Panc1 (cell line): ENCODE measurements around the gene GORASP2. TPM values are rescaled to one million over a fixed set of nuclear protein-coding genes. Genes with fewer than 3 reads are reported as not detected.

Experiments used
- ATAC-seq: fragments of 200-7000 bp; cut with Tn5 transposase; 2 replicates; pipeline ENCODE4 v1.9.1; 2020; ENCODE audit warnings: mild to moderate bottlenecking, moderate library complexity
- BruUV-seq: library from RNA; stranded (reverse); fragments of 400-500 nt; replicated peaks from 2 replicates; lab custom pipeline; 2021; lab: Mats Ljungman, UMichigan
- CTCF ChIA-PET: fragments of 300-600 bp; sonication (Branson Sonifier 250); formaldehyde crosslinking; loops from one replicate; lab custom pipeline; 2022; ENCODE audit warnings: antibody characterized with exemption; lab: Charles Lee
- POLR2A ChIA-PET: fragments of 300-600 bp; sonication (Branson Sonifier 250); formaldehyde crosslinking; loops from one replicate; lab custom pipeline; 2022; ENCODE audit warnings: antibody characterized with exemption; lab: Charles Lee
- DNase-seq: peaks from one replicate; pipeline ENCODE4 v3.0.0-alpha.2; 2010; ENCODE audit warnings: low read depth, low spot score
- H3K27ac ChIP-seq: 2 replicates; pipeline ENCODE4 v1.5.1; 2011; ENCODE audit warnings: mild to moderate bottlenecking, low read length, inconsistent platforms
- H3K27me3 ChIP-seq: fragments of 200-500 bp; sonication (Bioruptor generic); 2 replicates; pipeline ENCODE4 v1.6.0; 2014; ENCODE audit warnings: low read length, inconsistent platforms; ENCODE audit not compliant: control insufficient read depth, insufficient read depth
- H3K36me3 ChIP-seq: fragments of 200-500 bp; sonication (Bioruptor generic); 2 replicates; pipeline ENCODE4 v1.5.1; 2014; ENCODE audit warnings: inconsistent platforms, mild to moderate bottlenecking, low read length, moderate library complexity; ENCODE audit not compliant: control insufficient read depth, insufficient read depth
- H3K4me1 ChIP-seq: 2 replicates; pipeline ENCODE4 v1.5.1; 2011; ENCODE audit warnings: inconsistent platforms, mild to moderate bottlenecking, low read length, moderate library complexity; ENCODE audit not compliant: control insufficient read depth, insufficient read depth
- H3K4me3 ChIP-seq, 2 experiments: 2 replicates each; pipeline ENCODE4 v1.5.1; 2011 to 2012; ENCODE audit warnings: low read depth in 2 of 2, low read length in 2 of 2, mild to moderate bottlenecking in 2 of 2, inconsistent platforms in 1 of 2, moderate library complexity in 1 of 2
- H3K9me3 ChIP-seq: fragments of 200-500 bp; sonication (Bioruptor generic); 2 replicates; pipeline ENCODE4 v1.5.1; 2014; ENCODE audit warnings: low read depth, mild to moderate bottlenecking, inconsistent platforms, low read length, moderate library complexity; ENCODE audit not compliant: control insufficient read depth, insufficient read depth
- CTCF ChIP-seq: fragments of 450-650 bp; IDR thresholded peaks from 2 replicates; pipeline ENCODE4 v1.5.1; 2017; ENCODE audit warnings: mild to moderate bottlenecking
- POLR2AphosphoS5 ChIP-seq: IDR thresholded peaks from 2 replicates; pipeline ENCODE4 v1.6.1; 2012; ENCODE audit warnings: mild to moderate bottlenecking, low read depth, low read length, moderate library complexity
- SIN3A ChIP-seq: IDR thresholded peaks from 2 replicates; pipeline ENCODE4 v1.6.1; 2012; ENCODE audit warnings: low read depth, mild to moderate bottlenecking, low read length, moderate library complexity, borderline replicate concordance; ENCODE audit not compliant: insufficient read depth
- TCF7L2 ChIP-seq: IDR thresholded peaks from 2 replicates; pipeline ENCODE4 v1.6.1; 2011; ENCODE audit warnings: mild to moderate bottlenecking, low read depth, low read length, inconsistent platforms
- in situ Hi-C: cut with HindIII; loops from 2 replicates; pipeline ENCODE4 v1.10.0; 2016; ENCODE audit warnings: low sequenced_read_pairs, low pct_unique_long_range_greater_than_20kb
- intact Hi-C: fragments of 100-400 bp; cut with micrococcal nuclease; formaldehyde crosslinking; loops from one replicate; pipeline ENCODE4 v1.10.0; 2022; ENCODE audit not compliant: unreplicated experiment
- total RNA-seq: library from RNA; stranded (reverse); gene quantifications from one replicate; pipeline ENCODE4 v1.2.1, GENCODE V29; 2021; ENCODE audit not compliant: unreplicated experiment
- TF ChIP-seq, protein P1 (sequence below), 2 experiments: IDR thresholded peaks; 2 replicates each; pipeline ENCODE4 v1.6.1; 2011 to 2012; ENCODE audit warnings: low read depth in 2 of 2, control low read depth in 1 of 2, low read length in 1 of 2, mild to moderate bottlenecking in 1 of 2, moderate library complexity in 1 of 2; ENCODE audit not compliant: insufficient read depth in 1 of 2

GORASP2 gene
- total RNA-seq, 1 experiment from 2014 or later: 62.5 TPM

- CTCF ChIA-PET: no interaction called here
- in situ Hi-C loops (no loop called here), intact Hi-C loops (no loop called here)
- no peak overlapping the region for H3K27ac ChIP-seq
- H3K4me1 ChIP-seq: peaks cover 2% of the 10 kb centered on the region; the same call in 1 of the 2 replicates
- POLR2A ChIA-PET: interaction anchor here (0.5 kb wide), 1 partner anchor 117 kb away, joined by 3 read pairs; no protein-coding TSS in a partner anchor
- H3K4me3 ChIP-seq: no peak overlapping the region
- TSS peak; percentile 9 for BruUV-seq
- H3K27me3 ChIP-seq: no peaks in the 10 kb centered on the region
- H3K36me3 ChIP-seq: peaks cover 42% of the 10 kb centered on the region
- no peak for ATAC-seq
- TF ChIP-seq, protein P1, sequence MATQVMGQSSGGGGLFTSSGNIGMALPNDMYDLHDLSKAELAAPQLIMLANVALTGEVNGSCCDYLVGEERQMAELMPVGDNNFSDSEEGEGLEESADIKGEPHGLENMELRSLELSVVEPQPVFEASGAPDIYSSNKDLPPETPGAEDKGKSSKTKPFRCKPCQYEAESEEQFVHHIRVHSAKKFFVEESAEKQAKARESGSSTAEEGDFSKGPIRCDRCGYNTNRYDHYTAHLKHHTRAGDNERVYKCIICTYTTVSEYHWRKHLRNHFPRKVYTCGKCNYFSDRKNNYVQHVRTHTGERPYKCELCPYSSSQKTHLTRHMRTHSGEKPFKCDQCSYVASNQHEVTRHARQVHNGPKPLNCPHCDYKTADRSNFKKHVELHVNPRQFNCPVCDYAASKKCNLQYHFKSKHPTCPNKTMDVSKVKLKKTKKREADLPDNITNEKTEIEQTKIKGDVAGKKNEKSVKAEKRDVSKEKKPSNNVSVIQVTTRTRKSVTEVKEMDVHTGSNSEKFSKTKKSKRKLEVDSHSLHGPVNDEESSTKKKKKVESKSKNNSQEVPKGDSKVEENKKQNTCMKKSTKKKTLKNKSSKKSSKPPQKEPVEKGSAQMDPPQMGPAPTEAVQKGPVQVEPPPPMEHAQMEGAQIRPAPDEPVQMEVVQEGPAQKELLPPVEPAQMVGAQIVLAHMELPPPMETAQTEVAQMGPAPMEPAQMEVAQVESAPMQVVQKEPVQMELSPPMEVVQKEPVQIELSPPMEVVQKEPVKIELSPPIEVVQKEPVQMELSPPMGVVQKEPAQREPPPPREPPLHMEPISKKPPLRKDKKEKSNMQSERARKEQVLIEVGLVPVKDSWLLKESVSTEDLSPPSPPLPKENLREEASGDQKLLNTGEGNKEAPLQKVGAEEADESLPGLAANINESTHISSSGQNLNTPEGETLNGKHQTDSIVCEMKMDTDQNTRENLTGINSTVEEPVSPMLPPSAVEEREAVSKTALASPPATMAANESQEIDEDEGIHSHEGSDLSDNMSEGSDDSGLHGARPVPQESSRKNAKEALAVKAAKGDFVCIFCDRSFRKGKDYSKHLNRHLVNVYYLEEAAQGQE (IDR thresholded peaks at IDR 0.05; ENCODE audit: insufficient read depth in 1 of 2, low read depth in 2 of 2, low read length in 1 of 2): no peak
- TF ChIP-seq SIN3A: no peak
- TF ChIP-seq CTCF: no peak
- H3K9me3 ChIP-seq: no peaks in the 10 kb centered on the region
- DNase-seq: no peak
Observed at GRCh38 chr2:170949415-170949814, 20.4 kb downstream of the GORASP2 start.

- Histone ChIP-seq H3K27me3 (no peaks in the 10 kb centered on the region), H3K9me3 (no peaks in the 10 kb centered on the region), H3K4me1 (peaks cover 2% of the 10 kb centered on the region; the same call in 1 of the 2 replicates), H3K36me3 (peaks cover 44% of the 10 kb centered on the region), H3K27ac (no peak overlapping the region), H3K4me3 (no peak overlapping the region)
- ATAC-seq: no peak
- ChIA-PET POLR2A (interaction anchor here (0.7 kb wide), 1 partner anchor 22 kb away, joined by 3 read pairs; no protein-coding TSS in a partner anchor), CTCF (no interaction called here)
- in situ Hi-C loops: no loop called here
- no TSS peak for BruUV-seq
- intact Hi-C loops: no loop called here
- TF ChIP-seq TCF7L2 (no peak), CTCF (no peak), POLR2AphosphoS5 (no peak), SIN3A (no peak)
- TF ChIP-seq, protein P1 (IDR thresholded peaks at IDR 0.05; ENCODE audit: insufficient read depth in 1 of 2, low read depth in 2 of 2, low read length in 1 of 2): no peak
- DNase-seq: no peak
Observed at GRCh38 chr2:170950221-170950761, 21.2 kb downstream of the GORASP2 start.
